ENCODE results near the gene WRAP73. TPM values are rescaled to one million over a fixed set of nuclear protein-coding genes. Genes with fewer than 3 reads are reported as not detected.
"Not testable (repeated sequence)": the region's sequence is repeated elsewhere in the genome, so short reads cannot be mapped to it uniquely, and the experiment has no call there.

Gene WRAP73
- total and polyA plus RNA-seq, 3 experiments from 2014 or later: 26.1 to 33.8 (median 30.7) TPM

GRCh38 chr1:3624200-3625136 is 25.4 kb downstream of the WRAP73 start, which contains the start of gene TPRG1L:
TSS of gene TPRG1L (plus strand) at chr1:3625015. CDS start at chr1:3625073, 58 bp downstream.
- H3K27me3 ChIP-seq (ENCODE audit: insufficient read depth, low read length, poor library complexity, severe bottlenecking): no peaks in the 10 kb centered on the region
- Mint-ChIP-seq H3K4me1 (peaks cover 40 to 55% (median 41%) of the 10 kb centered on the region in 3 donors), H3K4me3 (peak within 1 kb of the TSS; percentile 93 to 99 (median 96)), H3K36me3 (peaks cover 0 to 40% (median 5%) of the 10 kb centered on the region in 3 donors), H3K27me3 (peaks cover 0 to 1% of the 10 kb centered on the region in 2 donors), H3K9me3 (no peaks in the 10 kb centered on the region), H3K27ac (peak within 1 kb of the TSS; percentile 91 to 97 (median 94))
- no peaks in the 10 kb centered on the region for H3K9me3 ChIP-seq (ENCODE audit: low read length)
- H3K4me3 ChIP-seq (ENCODE audit: low read length): peak within 1 kb of the TSS; percentile 93
- DNase-seq: peak; percentile 98 to 99 (median 98)
- peak within 1 kb of the TSS; percentile 84 for H3K27ac ChIP-seq (ENCODE audit: low read depth, low read length)
- H3K36me3 ChIP-seq (ENCODE audit: insufficient read depth, low read length): peaks cover 22% of the 10 kb centered on the region
- peaks cover 29% of the 10 kb centered on the region for H3K4me1 ChIP-seq (ENCODE audit: insufficient read depth, low read length)
- ChIA-PET CTCF (no interaction called here), POLR2A (no interaction called here)

- Histone ChIP-seq H3K36me3 (ENCODE audit: insufficient read depth, low read length) (peaks cover 14% of the 10 kb centered on the region), H3K27ac (ENCODE audit: low read depth, low read length) (peak overlapping the region; percentile 84), H3K27me3 (ENCODE audit: insufficient read depth, low read length, poor library complexity, severe bottlenecking) (no peaks in the 10 kb centered on the region), H3K9me3 (ENCODE audit: low read length) (no peaks in the 10 kb centered on the region), H3K4me1 (ENCODE audit: insufficient read depth, low read length) (peaks cover 29% of the 10 kb centered on the region), H3K4me3 (ENCODE audit: low read length) (peak overlapping the region; percentile 93)
- H3K4me1 Mint-ChIP-seq: peaks cover 47 to 60% (median 47%) of the 10 kb centered on the region in 3 donors
- H3K36me3 Mint-ChIP-seq: peaks cover 0 to 32% (median 3%) of the 10 kb centered on the region in 3 donors
- ChIA-PET CTCF (interaction anchor here (1.0 to 1.2 kb wide), 2 partner anchors 15 to 171 kb away, joined by 3 to 4 read pairs; no protein-coding TSS in a partner anchor), POLR2A (interaction anchor here (0.6 kb wide), 1 partner anchor 278 kb away, joined by 3 read pairs; no protein-coding TSS in a partner anchor)
- H3K27me3 Mint-ChIP-seq: peaks cover 0 to 1% of the 10 kb centered on the region in 2 donors
- peak overlapping the region; percentile 55 to 97 (median 94) for H3K27ac Mint-ChIP-seq
- peak overlapping the region; percentile 93 to 99 (median 96) for H3K4me3 Mint-ChIP-seq
- no peak for DNase-seq
- no peaks in the 10 kb centered on the region for H3K9me3 Mint-ChIP-seq
These were observed 26.3 kb downstream of the WRAP73 start for GRCh38 chr1:3623441-3624199.

DNA sequence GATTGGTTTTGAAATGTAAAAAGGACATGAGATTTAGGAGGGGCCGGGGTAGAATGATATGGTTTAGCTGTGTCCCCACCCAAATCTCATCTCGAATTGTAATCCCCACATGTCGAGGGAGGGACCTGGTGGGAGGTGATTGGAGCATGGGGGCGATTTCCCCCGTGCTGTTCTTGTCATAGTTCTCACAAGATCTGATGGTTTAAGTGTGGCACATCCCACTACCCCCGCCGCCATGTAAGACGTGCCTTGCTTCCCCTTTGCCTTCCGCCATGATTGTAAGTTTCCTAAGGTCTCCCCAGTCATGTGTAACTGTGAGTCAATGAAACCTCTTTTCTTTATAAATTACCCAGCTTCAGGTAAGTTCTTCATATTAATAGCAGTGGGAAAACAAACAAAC is 27.8 kb downstream of the WRAP73 start:
- H3K4me1 Mint-ChIP-seq: peaks cover 47 to 60% (median 47%) of the 10 kb centered on the region in 3 donors

DNA sequence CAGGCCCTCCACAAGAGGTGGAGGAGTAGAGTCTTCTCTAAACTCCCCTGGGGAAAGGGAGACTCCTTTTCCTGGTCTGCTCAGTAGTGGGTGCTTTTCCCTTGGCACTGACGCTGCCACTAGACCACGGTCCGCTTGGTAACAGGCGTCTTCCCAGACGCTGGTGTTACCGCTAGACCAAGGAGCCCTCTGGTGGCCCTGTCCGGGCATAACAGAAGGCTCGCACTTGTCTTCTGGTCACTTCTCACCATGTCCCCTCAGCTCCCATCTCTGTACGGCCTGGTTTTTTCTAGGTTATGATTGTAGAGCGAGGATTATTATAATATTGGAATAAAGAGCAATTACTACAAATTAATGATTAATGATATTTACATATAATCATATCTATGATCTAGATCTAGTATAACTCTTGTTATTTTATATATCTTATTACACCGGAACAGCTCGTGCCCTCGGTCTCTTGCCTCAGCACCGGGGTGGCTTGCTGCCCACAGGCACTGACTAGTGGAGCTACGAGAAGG is 28.7 kb downstream of the WRAP73 start:
- H3K27me3 Mint-ChIP-seq; H3K4me3 ChIP-seq (ENCODE audit: low read length); H3K27ac ChIP-seq (ENCODE audit: low read depth, low read length); H3K9me3 ChIP-seq (ENCODE audit: low read length); DNase-seq; H3K9me3 Mint-ChIP-seq; POLR2A ChIA-PET; H3K27me3 ChIP-seq (ENCODE audit: insufficient read depth, low read length, poor library complexity, severe bottlenecking); H3K36me3 ChIP-seq (ENCODE audit: insufficient read depth, low read length): not testable (repeated sequence)
- H3K4me1 Mint-ChIP-seq: peaks cover 45 to 57% (median 46%) of the 10 kb centered on the region in 3 donors
- peak overlapping the region in 4 of 8 donors; percentile 69 to 92 (median 82) for H3K27ac Mint-ChIP-seq
- H3K4me1 ChIP-seq (ENCODE audit: insufficient read depth, low read length): peaks cover 29% of the 10 kb centered on the region
- CTCF ChIA-PET: interaction anchor here (0.5 to 4.0 kb wide), 10 partner anchors 8 to 1752 kb away, joined by 3 to 47 read pairs (median 4); no protein-coding TSS in a partner anchor
- H3K4me3 Mint-ChIP-seq: peak overlapping the region in 1 of 7 donors; percentile 37
- H3K36me3 Mint-ChIP-seq: peaks cover 0 to 17% (median 3%) of the 10 kb centered on the region in 3 donors

More for the DNA sequence above, 27.8 kb downstream of the WRAP73 start:
- Mint-ChIP-seq H3K4me3 (peak overlapping the region in 6 of 7 donors; percentile 37 to 97 (median 80)), H3K27ac (peak overlapping the region; percentile 41 to 97 (median 82)), H3K36me3 (peaks cover 0 to 18% (median 3%) of the 10 kb centered on the region in 3 donors)
- H3K27me3 ChIP-seq (ENCODE audit: insufficient read depth, low read length, poor library complexity, severe bottlenecking); DNase-seq; H3K27ac ChIP-seq (ENCODE audit: low read depth, low read length); H3K9me3 ChIP-seq (ENCODE audit: low read length); H3K9me3 Mint-ChIP-seq; H3K27me3 Mint-ChIP-seq; H3K4me3 ChIP-seq (ENCODE audit: low read length); POLR2A ChIA-PET; H3K36me3 ChIP-seq (ENCODE audit: insufficient read depth, low read length): not testable (repeated sequence)
- CTCF ChIA-PET: interaction anchor here (0.7 to 4.0 kb wide), 7 partner anchors 7 to 169 kb away, joined by 3 to 47 read pairs (median 15); no protein-coding TSS in a partner anchor
- H3K4me1 ChIP-seq (ENCODE audit: insufficient read depth, low read length): peaks cover 29% of the 10 kb centered on the region

- peaks cover 24% of the 10 kb centered on the region for H3K4me1 ChIP-seq (ENCODE audit: insufficient read depth, low read length)
- H3K9me3 Mint-ChIP-seq: no peaks in the 10 kb centered on the region
- peaks cover 2% of the 10 kb centered on the region for H3K27me3 ChIP-seq (ENCODE audit: insufficient read depth, low read length, poor library complexity, severe bottlenecking)
- no peaks in the 10 kb centered on the region for H3K9me3 ChIP-seq (ENCODE audit: low read length)
- peaks cover 0 to 11% (median 3%) of the 10 kb centered on the region in 3 donors for H3K36me3 Mint-ChIP-seq
- no peak overlapping the region for H3K27ac ChIP-seq (ENCODE audit: low read depth, low read length)
- H3K4me3 ChIP-seq (ENCODE audit: low read length): no peak overlapping the region
- CTCF ChIA-PET: interaction anchor here (1.0 to 4.0 kb wide), 10 partner anchors 9 to 168 kb away, joined by 3 to 47 read pairs (median 4); no protein-coding TSS in a partner anchor
- no peak for DNase-seq
- POLR2A ChIA-PET: no interaction called here
- peak overlapping the region in 3 of 8 donors; percentile 60 to 89 (median 69) for H3K27ac Mint-ChIP-seq
- peaks cover 3% of the 10 kb centered on the region in 2 donors for H3K27me3 Mint-ChIP-seq
- H3K4me1 Mint-ChIP-seq: peaks cover 40 to 52% (median 41%) of the 10 kb centered on the region in 3 donors
- peak overlapping the region in 1 of 7 donors; percentile 78 for H3K4me3 Mint-ChIP-seq
- no peaks in the 10 kb centered on the region for H3K36me3 ChIP-seq (ENCODE audit: insufficient read depth, low read length)
These were observed 29.2 kb downstream of the WRAP73 start for GRCh38 chr1:3620708-3621107.

- DNase-seq: peak; percentile 66 to 80 (median 67)
- Mint-ChIP-seq H3K36me3 (peaks cover 0 to 4% (median 3%) of the 10 kb centered on the region in 3 donors), H3K4me3 (peak overlapping the region in 1 of 7 donors; percentile 60), H3K27ac (peak overlapping the region in 5 of 8 donors; percentile 8 to 77 (median 25)), H3K9me3 (no peaks in the 10 kb centered on the region), H3K4me1 (peaks cover 37 to 43% (median 37%) of the 10 kb centered on the region in 3 donors), H3K27me3 (peaks cover 4 to 13% of the 10 kb centered on the region in 2 donors)
- no peaks in the 10 kb centered on the region for H3K9me3 ChIP-seq (ENCODE audit: low read length)
- H3K36me3 ChIP-seq (ENCODE audit: insufficient read depth, low read length): no peaks in the 10 kb centered on the region
- no peak overlapping the region for H3K4me3 ChIP-seq (ENCODE audit: low read length)
- H3K4me1 ChIP-seq (ENCODE audit: insufficient read depth, low read length): peaks cover 19% of the 10 kb centered on the region
- CTCF ChIA-PET: interaction anchor here (0.7 to 4.0 kb wide), 21 partner anchors 10 to 177 kb away, joined by 3 to 47 read pairs (median 4); partner anchors contain the start of gene ARHGEF16
- H3K27ac ChIP-seq (ENCODE audit: low read depth, low read length): no peak overlapping the region
- POLR2A ChIA-PET: no interaction called here
- peaks cover 3% of the 10 kb centered on the region for H3K27me3 ChIP-seq (ENCODE audit: insufficient read depth, low read length, poor library complexity, severe bottlenecking)
These were observed 30.8 kb downstream of the WRAP73 start for GRCh38 chr1:3618881-3619671.

DNA sequence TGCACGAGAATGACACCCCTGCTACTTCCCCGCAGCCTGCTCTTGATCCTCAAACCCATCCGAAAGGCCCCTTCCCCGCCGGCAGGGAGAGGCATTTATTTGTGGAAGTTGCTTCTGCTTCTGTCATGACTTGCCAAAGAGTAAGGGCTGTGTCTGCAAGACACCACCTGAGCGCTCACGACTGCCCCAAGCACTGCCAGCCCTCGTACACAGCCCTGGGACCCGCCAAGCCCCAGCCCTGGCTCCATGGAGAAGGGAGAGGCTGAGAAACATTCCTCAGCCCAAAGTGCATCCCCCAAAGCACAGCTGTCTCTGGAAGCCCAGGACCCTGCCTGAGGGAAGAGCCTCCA is 31.4 kb downstream of the WRAP73 start:
- H3K27me3 ChIP-seq (ENCODE audit: insufficient read depth, low read length, poor library complexity, severe bottlenecking): peaks cover 3% of the 10 kb centered on the region
- no peak overlapping the region for H3K4me3 Mint-ChIP-seq
- no peaks in the 10 kb centered on the region for H3K9me3 ChIP-seq (ENCODE audit: low read length)
- H3K27ac Mint-ChIP-seq: no peak overlapping the region
- H3K4me1 Mint-ChIP-seq: peaks cover 31 to 37% (median 32%) of the 10 kb centered on the region in 3 donors
- ChIA-PET CTCF (interaction anchor here (0.7 to 4.0 kb wide), 20 partner anchors 11 to 176 kb away, joined by 3 to 47 read pairs (median 4); no protein-coding TSS in a partner anchor), POLR2A (no interaction called here)
- H3K9me3 Mint-ChIP-seq: no peaks in the 10 kb centered on the region
- no peak for DNase-seq
- peaks cover 13% of the 10 kb centered on the region for H3K4me1 ChIP-seq (ENCODE audit: insufficient read depth, low read length)
- H3K4me3 ChIP-seq (ENCODE audit: low read length): no peak overlapping the region
- H3K27me3 Mint-ChIP-seq: peaks cover 4 to 13% of the 10 kb centered on the region in 2 donors
- H3K36me3 ChIP-seq (ENCODE audit: insufficient read depth, low read length): no peaks in the 10 kb centered on the region
- H3K27ac ChIP-seq (ENCODE audit: low read depth, low read length): no peak overlapping the region
- H3K36me3 Mint-ChIP-seq: peaks cover 0 to 4% (median 3%) of the 10 kb centered on the region in 3 donors
